HG02973 (cell line): Measurements from ENCODE around the gene PCDH1.

Source experiments
- ATAC-seq: cut with Tn5 transposase; IDR thresholded peaks from one replicate; pipeline ENCODE4 v1.9.1; 2021; ENCODE audit warnings: moderate library complexity; ENCODE audit not compliant: unreplicated experiment

PCDH1 gene

GRCh38 chr5:141875022-141875740, 3.0 kb downstream of the PCDH1 start:
- ATAC-seq, result no peak

- ATAC-seq, result no peak
These were observed 3.8 kb downstream of the PCDH1 start for GRCh38 chr5:141874262-141874964.

GRCh38 chr5:141873933-141874261, 4.3 kb downstream of the PCDH1 start:
- ATAC-seq, result no peak

- no peak for ATAC-seq
These were observed 5.5 kb downstream of the PCDH1 start for GRCh38 chr5:141872496-141873356.

GRCh38 chr5:141871870-141872269, 6.3 kb downstream of the PCDH1 start:
- no peak for ATAC-seq

- no peak for ATAC-seq
These were observed 7.3 kb downstream of the PCDH1 start for GRCh38 chr5:141870871-141871270.

GRCh38 chr5:141870228-141870627, 8.0 kb downstream of the PCDH1 start:
- no peak for ATAC-seq

- no peak for ATAC-seq
These were observed 8.7 kb downstream of the PCDH1 start for GRCh38 chr5:141869514-141869913.

GRCh38 chr5:141869040-141869439, 9.2 kb downstream of the PCDH1 start:
- ATAC-seq, result no peak

GRCh38 chr5:141868541-141868940, 9.7 kb downstream of the PCDH1 start:
- no peak for ATAC-seq

- ATAC-seq, result no peak
These were observed 10.6 kb downstream of the PCDH1 start for GRCh38 chr5:141867651-141868050.

GRCh38 chr5:141867139-141867538, 11.1 kb downstream of the PCDH1 start:
- no peak for ATAC-seq

GRCh38 chr5:141866096-141866495, 12.1 kb downstream of the PCDH1 start:
- no peak for ATAC-seq

GRCh38 chr5:141865406-141865805, 12.8 kb downstream of the PCDH1 start:
- ATAC-seq, result no peak

- no peak for ATAC-seq
These were observed 13.5 kb downstream of the PCDH1 start for GRCh38 chr5:141864371-141865370.

GRCh38 chr5:141863569-141864178, 14.5 kb downstream of the PCDH1 start:
- ATAC-seq, result no peak

GRCh38 chr5:141862936-141863543, 15.2 kb downstream of the PCDH1 start:
- ATAC-seq, result no peak

GRCh38 chr5:141861194-141861593, 17.0 kb downstream of the PCDH1 start:
- ATAC-seq, result no peak

GRCh38 chr5:141858079-141858765, 20.0 kb downstream of the PCDH1 start:
- no peak for ATAC-seq
